ENCODE data around the gene FBRSL1.

FBRSL1 gene

DNA sequence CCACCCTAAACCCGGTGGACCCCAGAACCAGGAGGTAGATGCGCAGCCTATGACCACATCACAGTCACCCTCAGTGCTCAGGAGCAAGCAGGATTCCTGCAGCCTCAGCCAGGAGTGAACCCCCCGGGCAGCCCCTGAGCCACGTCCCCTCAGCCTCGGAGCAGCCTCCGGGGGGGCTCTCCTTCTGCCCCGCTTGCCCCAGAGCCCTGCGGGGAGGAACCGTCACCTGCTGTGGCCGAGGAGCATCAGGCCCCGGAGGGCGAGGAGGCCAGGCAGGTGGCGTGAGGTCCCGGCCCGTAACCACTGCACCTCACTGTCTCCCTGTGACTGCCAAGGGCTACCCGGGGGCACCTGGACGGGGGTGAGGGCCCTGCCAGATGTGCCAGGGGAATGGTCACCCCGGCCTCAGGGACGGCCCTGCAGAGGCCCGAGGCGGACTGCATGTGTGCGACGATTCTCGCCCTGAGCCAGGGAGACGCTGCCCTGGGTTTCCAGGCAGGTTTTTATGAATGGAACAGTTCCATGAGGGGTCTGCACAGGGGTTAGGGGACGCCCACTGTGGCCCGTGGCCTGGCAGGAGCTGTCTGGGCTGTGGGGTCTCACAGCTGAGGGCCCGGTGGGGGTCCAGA lies 58.6 kb downstream of the FBRSL1 start:
- Histone ChIP-seq H3K4me1 (ENCODE audit: control insufficient read depth, low read depth, low read length) (no peaks in the 10 kb centered on the region), H3K27ac (ENCODE audit: low read length) (no peak overlapping the region), H3K4me3 (ENCODE audit: low read length) (no peak overlapping the region), H3K27me3 (ENCODE audit: control insufficient read depth, insufficient read depth, low read length) (peaks cover 100% of the 10 kb centered on the region), H3K9ac (ENCODE audit: low read length) (no peak overlapping the region), H3K9me3 (ENCODE audit: control insufficient read depth, low read depth, low read length) (no peaks in the 10 kb centered on the region), H3K36me3 (ENCODE audit: control insufficient read depth, low read depth, low read length) (no peaks in the 10 kb centered on the region)

DNA sequence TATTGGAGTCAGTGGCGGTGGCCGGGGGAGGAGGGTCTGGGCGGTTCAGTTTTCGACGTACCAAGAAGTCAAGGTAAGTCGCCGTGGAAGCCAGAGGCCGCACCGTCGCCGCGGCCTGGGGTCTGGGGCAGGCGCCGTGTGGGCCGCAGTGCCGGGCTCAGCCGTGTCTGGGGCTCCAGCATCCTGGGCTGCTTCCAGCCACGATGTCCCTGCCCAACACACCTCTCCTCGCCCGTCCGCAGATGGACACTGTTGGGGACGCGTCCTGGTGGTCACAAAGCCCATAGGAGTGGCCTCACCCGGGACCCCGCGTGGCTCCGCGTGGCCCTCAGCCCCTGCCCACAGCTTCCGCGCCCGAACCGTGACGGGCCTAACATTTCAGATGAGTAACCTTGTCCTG lies 59.1 kb downstream of the FBRSL1 start:
- no peak overlapping the region for H3K9ac ChIP-seq (ENCODE audit: low read length)
- no peaks in the 10 kb centered on the region for H3K4me1 ChIP-seq (ENCODE audit: control insufficient read depth, low read depth, low read length)
- peaks cover 100% of the 10 kb centered on the region for H3K27me3 ChIP-seq (ENCODE audit: control insufficient read depth, insufficient read depth, low read length)
- H3K36me3 ChIP-seq (ENCODE audit: control insufficient read depth, low read depth, low read length): no peaks in the 10 kb centered on the region
- H3K27ac ChIP-seq (ENCODE audit: low read length): no peak overlapping the region
- no peaks in the 10 kb centered on the region for H3K9me3 ChIP-seq (ENCODE audit: control insufficient read depth, low read depth, low read length)
- no peak overlapping the region for H3K4me3 ChIP-seq (ENCODE audit: low read length)

DNA sequence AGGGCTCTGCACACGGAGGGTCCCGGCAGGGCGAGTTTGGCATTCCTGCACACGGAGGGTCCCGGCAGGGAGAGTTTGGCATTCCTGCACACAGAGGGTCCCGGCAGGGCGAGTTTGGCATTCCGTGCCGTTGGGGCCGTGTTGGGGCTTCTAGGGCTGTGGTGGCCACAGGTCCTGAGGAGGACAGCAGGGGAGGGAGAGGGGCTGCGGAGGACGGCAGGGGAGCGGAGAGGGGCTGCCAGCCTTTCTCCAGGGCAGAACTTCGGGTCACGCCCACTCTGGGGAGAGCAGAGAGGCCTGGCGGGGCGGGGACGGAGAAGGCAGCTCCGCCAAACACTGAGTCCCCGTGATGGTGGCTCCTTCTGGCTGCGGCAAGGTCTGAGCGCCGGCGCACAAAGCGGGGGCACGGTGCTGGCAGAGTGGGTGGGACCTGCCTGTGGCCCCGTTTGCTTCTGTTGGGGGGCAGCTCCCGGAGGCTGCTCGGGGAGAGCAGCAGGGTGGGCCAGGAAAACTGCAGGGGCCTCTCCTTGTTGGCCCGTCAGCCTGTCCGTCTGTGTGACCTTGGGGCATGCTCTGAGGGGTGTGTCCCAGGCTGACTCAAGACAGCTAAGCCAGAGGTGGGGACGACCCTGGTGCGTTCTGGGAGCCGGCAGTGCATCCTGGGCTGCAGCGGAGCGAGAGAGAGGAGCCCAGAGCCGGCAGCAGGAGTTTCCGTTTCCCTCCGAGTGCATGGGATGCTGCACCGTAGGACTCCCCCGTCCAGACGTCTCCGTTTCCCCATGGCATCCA lies 60.3 kb downstream of the FBRSL1 start:
- H3K27ac ChIP-seq (ENCODE audit: low read length): no peak overlapping the region

DNA sequence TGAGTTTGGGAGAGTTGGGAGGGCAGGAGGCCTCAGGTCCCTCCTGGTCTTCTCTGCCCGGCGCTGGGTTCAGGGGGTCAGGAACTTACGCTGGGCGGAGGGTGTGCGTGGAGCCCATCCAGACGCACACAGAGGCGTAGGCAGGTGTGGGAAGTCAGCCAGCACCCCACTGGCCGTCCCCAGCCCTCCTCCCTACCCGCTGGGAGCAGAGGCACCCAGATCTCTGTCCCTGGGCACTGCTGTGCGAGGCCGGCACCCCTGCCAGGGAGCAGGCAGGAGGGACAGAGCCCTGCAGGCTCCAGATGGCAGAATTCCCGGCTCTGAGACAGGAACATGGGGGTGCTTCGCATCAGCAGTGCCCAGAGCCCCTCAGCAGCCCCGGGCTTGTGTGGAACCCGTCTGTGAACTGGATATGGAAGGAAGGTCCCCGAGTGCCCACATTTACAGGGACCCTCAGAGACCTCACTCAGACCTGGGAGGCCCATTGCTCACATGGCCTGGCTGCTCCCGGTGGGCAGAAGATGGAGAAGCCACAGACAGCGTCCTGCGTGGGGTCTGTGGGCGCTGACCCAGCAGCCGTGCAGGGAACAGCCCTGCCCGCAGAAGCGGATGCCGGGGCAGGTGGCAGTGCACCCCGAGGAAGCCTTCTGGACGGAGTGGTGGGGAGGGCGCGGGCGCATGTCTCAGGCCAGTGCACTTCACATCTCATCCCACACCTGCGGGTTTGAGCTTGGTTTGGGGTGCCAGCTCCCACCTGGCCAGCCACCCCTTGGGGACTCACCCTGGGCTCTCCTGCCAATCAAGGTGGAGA lies 61.1 kb downstream of the FBRSL1 start:
- H3K4me1 ChIP-seq (ENCODE audit: control insufficient read depth, low read depth, low read length): no peaks in the 10 kb centered on the region
- no peak overlapping the region for H3K27ac ChIP-seq (ENCODE audit: low read length)
- no peaks in the 10 kb centered on the region for H3K9me3 ChIP-seq (ENCODE audit: control insufficient read depth, low read depth, low read length)
- H3K36me3 ChIP-seq (ENCODE audit: control insufficient read depth, low read depth, low read length): no peaks in the 10 kb centered on the region
- peaks cover 100% of the 10 kb centered on the region for H3K27me3 ChIP-seq (ENCODE audit: control insufficient read depth, insufficient read depth, low read length)
- H3K4me3 ChIP-seq (ENCODE audit: low read length): peak overlapping the region; percentile 45
- H3K9ac ChIP-seq (ENCODE audit: low read length): no peak overlapping the region

More for the DNA sequence above, 60.3 kb downstream of the FBRSL1 start:
- Histone ChIP-seq H3K36me3 (ENCODE audit: control insufficient read depth, low read depth, low read length) (no peaks in the 10 kb centered on the region), H3K4me1 (ENCODE audit: control insufficient read depth, low read depth, low read length) (no peaks in the 10 kb centered on the region), H3K9me3 (ENCODE audit: control insufficient read depth, low read depth, low read length) (no peaks in the 10 kb centered on the region), H3K9ac (ENCODE audit: low read length) (no peak overlapping the region), H3K27me3 (ENCODE audit: control insufficient read depth, insufficient read depth, low read length) (peaks cover 100% of the 10 kb centered on the region), H3K4me3 (ENCODE audit: low read length) (peak overlapping the region; percentile 45)

DNA sequence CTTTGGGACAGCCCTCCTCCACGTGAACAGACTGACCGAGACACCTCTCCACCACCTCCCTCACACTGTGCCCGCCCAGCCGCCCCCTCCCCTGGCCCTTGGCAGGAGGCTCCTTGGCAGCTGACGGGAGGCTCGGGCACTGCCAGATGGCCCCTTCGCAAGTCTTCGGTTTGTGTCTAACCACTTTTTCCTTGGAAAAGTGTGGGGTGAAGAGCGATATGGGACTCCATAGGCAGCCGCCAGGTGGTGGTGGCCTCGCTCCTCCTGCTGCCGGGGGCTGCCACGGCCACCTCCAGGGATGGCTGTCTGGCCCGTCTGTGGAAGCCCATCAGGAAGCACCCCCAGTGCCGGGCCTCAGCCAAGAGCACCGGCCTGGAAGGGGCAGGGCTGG lies 61.7 kb downstream of the FBRSL1 start:
- no peak overlapping the region for H3K9ac ChIP-seq (ENCODE audit: low read length)
- H3K4me1 ChIP-seq (ENCODE audit: control insufficient read depth, low read depth, low read length): no peaks in the 10 kb centered on the region
- peaks cover 100% of the 10 kb centered on the region for H3K27me3 ChIP-seq (ENCODE audit: control insufficient read depth, insufficient read depth, low read length)
- no peaks in the 10 kb centered on the region for H3K36me3 ChIP-seq (ENCODE audit: control insufficient read depth, low read depth, low read length)
- no peaks in the 10 kb centered on the region for H3K9me3 ChIP-seq (ENCODE audit: control insufficient read depth, low read depth, low read length)
- H3K27ac ChIP-seq (ENCODE audit: low read length): no peak overlapping the region
- no peak overlapping the region for H3K4me3 ChIP-seq (ENCODE audit: low read length)

DNA sequence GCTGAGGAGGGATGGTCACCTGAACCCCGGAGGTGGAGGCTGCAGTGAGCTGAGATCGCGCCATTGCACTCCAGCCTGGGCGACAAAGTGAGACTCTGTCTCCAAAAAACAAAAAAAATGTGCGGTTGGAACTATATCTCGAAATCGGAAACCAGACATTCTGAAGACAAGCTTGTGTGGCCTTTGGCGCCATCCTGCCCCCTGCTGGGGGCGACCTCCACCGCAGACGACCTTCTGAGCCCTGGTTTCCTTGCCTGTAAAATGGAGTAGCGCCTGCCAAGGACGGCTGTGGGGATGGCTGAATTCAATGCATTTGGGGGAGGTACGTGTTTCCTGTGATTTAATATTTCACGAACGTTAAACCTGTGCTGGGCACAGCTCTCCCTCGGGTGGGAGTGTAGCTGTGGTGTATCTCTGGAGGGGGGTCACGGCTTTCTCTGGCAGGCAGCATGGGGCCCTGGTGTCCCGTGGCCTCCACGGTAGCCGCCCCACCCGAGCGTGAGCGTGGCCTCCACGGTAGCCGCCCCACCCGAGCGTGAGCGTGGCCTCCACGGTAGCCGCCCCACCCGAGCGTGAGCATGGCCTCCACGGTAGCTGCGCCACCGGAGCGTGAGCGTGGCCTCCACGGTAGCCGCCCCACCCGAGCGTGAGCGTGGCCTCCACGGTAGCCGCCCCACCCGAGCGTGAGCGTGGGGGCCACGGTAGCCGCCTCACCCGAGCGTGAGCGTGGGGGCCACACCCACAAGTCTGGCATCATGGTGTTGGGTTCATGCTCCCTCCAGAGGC lies 65.1 kb downstream of the FBRSL1 start:
- H3K27ac ChIP-seq (ENCODE audit: low read length): no peak overlapping the region
- no peak overlapping the region for H3K4me3 ChIP-seq (ENCODE audit: low read length)
- H3K4me1 ChIP-seq (ENCODE audit: control insufficient read depth, low read depth, low read length): no peaks in the 10 kb centered on the region
- peaks cover 95% of the 10 kb centered on the region for H3K27me3 ChIP-seq (ENCODE audit: control insufficient read depth, insufficient read depth, low read length)
- H3K9ac ChIP-seq (ENCODE audit: low read length): no peak overlapping the region
- H3K36me3 ChIP-seq (ENCODE audit: control insufficient read depth, low read depth, low read length): no peaks in the 10 kb centered on the region
- H3K9me3 ChIP-seq (ENCODE audit: control insufficient read depth, low read depth, low read length): no peaks in the 10 kb centered on the region

DNA sequence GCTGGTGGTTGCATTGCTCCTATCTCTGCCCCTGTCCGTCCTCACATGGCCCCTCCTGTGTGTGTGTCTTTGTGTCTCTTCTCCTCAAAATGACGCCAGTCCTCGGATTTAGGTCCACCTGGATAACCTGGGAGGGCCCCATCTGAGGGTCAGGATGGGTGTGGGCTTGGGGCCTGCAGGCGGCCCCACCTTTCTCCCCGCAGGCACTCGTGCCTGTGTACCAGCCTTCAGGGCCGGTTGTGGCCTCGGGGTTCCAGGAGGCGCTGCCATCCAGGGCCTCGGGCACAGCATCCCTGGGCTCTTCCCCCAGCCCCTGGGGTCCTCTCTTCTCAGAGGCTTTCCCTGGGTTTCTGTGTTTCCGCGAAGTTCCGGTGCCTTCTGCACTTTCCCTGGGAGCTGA lies 65.7 kb downstream of the FBRSL1 start:
- Histone ChIP-seq H3K9ac (ENCODE audit: low read length) (no peak overlapping the region), H3K4me3 (ENCODE audit: low read length) (no peak overlapping the region), H3K36me3 (ENCODE audit: control insufficient read depth, low read depth, low read length) (no peaks in the 10 kb centered on the region), H3K27me3 (ENCODE audit: control insufficient read depth, insufficient read depth, low read length) (peaks cover 88% of the 10 kb centered on the region), H3K27ac (ENCODE audit: low read length) (no peak overlapping the region), H3K9me3 (ENCODE audit: control insufficient read depth, low read depth, low read length) (no peaks in the 10 kb centered on the region), H3K4me1 (ENCODE audit: control insufficient read depth, low read depth, low read length) (no peaks in the 10 kb centered on the region)

DNA sequence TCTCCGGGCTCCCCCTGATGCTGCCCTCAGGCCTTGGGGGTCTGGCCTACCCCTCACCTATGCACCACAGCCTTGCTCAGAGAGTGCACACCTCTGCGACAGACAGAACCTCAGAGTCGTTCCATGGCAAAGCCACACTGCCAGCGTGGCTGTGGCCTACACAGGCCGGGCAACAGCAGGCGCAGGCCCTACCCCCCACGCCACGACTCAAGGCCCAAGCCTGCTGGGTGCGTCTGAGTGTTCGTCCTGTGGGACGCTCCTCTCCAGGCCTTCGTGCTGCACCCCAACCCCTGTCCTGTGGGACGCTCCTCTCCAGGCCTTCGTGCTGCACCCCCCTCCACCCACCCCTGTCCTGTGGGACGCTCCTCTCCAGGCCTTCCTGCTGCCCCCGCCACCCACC lies 66.3 kb downstream of the FBRSL1 start:
- H3K9ac ChIP-seq (ENCODE audit: low read length): no peak overlapping the region
- H3K36me3 ChIP-seq (ENCODE audit: control insufficient read depth, low read depth, low read length): no peaks in the 10 kb centered on the region
- H3K4me1 ChIP-seq (ENCODE audit: control insufficient read depth, low read depth, low read length): no peaks in the 10 kb centered on the region
- no peak overlapping the region for H3K27ac ChIP-seq (ENCODE audit: low read length)
- no peak overlapping the region for H3K4me3 ChIP-seq (ENCODE audit: low read length)
- peaks cover 83% of the 10 kb centered on the region for H3K27me3 ChIP-seq (ENCODE audit: control insufficient read depth, insufficient read depth, low read length)
- H3K9me3 ChIP-seq (ENCODE audit: control insufficient read depth, low read depth, low read length): no peaks in the 10 kb centered on the region

DNA sequence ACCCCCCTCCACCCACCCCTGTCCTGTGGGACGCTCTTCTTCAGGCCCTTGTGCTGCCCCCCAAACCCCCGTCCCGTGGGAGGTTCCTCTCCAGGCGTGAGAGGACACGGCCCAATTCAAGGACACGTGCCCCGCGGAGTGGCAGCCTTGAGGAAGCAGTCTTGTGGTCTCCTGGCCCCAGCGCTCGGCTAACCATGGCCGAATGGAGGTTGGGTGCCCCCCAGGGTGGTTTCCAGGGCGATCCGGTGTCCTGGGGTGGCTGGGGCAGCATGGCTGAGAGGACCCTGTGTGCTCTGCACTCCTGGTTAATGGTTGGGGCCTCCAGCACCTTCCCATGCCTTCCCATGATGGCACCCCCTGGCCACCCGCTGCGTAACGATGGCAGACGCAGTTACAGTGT lies 66.8 kb downstream of the FBRSL1 start:
- Histone ChIP-seq H3K4me3 (ENCODE audit: low read length) (no peak overlapping the region), H3K27me3 (ENCODE audit: control insufficient read depth, insufficient read depth, low read length) (peaks cover 77% of the 10 kb centered on the region), H3K9ac (ENCODE audit: low read length) (no peak overlapping the region), H3K27ac (ENCODE audit: low read length) (no peak overlapping the region), H3K9me3 (ENCODE audit: control insufficient read depth, low read depth, low read length) (no peaks in the 10 kb centered on the region), H3K36me3 (ENCODE audit: control insufficient read depth, low read depth, low read length) (no peaks in the 10 kb centered on the region), H3K4me1 (ENCODE audit: control insufficient read depth, low read depth, low read length) (no peaks in the 10 kb centered on the region)

DNA sequence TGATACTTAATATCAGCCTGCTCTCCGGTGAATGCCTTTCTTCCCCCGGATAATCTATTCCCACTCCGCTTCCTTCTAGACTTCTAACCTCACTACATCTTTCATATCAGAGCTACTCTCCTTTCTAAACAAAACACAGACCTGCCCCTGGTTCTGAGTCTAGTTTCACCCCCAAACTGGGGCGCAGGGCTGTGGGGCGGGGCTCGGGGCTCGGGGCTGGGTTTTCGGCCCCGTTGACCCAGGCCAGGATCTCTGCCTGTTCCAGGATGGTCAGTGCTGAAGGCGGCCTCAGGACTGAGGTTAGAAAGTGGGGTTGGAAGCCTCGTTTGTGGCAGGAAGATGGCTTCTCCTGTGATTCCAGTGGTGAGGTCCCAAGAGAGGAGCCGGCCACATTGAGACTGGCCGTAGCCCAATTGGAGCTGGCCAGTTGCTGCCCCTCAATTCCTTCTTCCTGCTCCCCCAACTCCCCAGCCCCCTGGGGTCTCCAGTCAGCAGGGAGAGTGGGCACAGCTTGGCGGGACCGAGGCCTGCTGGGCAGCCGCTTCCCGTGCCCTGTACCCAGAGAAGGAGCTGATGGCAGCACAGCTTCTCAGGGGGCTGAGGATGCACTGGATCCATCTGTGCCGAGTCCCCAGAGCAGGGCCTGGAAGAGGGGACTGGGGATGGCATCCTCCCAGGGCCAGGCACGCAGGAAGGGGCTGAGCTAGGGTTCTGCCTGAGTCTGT lies 67.5 kb downstream of the FBRSL1 start:
- Histone ChIP-seq H3K9me3 (ENCODE audit: control insufficient read depth, low read depth, low read length) (no peaks in the 10 kb centered on the region), H3K4me1 (ENCODE audit: control insufficient read depth, low read depth, low read length) (no peaks in the 10 kb centered on the region), H3K27me3 (ENCODE audit: control insufficient read depth, insufficient read depth, low read length) (peaks cover 71% of the 10 kb centered on the region), H3K36me3 (ENCODE audit: control insufficient read depth, low read depth, low read length) (no peaks in the 10 kb centered on the region), H3K27ac (ENCODE audit: low read length) (no peak overlapping the region), H3K9ac (ENCODE audit: low read length) (no peak overlapping the region), H3K4me3 (ENCODE audit: low read length) (no peak overlapping the region)
